ENCODE results near the gene HOOK2.

The HOOK2 gene

GRCh38 chr19:12804051-12804450, 28.7 kb upstream of the HOOK2 start:
- TF ChIP-seq, protein P1, sequence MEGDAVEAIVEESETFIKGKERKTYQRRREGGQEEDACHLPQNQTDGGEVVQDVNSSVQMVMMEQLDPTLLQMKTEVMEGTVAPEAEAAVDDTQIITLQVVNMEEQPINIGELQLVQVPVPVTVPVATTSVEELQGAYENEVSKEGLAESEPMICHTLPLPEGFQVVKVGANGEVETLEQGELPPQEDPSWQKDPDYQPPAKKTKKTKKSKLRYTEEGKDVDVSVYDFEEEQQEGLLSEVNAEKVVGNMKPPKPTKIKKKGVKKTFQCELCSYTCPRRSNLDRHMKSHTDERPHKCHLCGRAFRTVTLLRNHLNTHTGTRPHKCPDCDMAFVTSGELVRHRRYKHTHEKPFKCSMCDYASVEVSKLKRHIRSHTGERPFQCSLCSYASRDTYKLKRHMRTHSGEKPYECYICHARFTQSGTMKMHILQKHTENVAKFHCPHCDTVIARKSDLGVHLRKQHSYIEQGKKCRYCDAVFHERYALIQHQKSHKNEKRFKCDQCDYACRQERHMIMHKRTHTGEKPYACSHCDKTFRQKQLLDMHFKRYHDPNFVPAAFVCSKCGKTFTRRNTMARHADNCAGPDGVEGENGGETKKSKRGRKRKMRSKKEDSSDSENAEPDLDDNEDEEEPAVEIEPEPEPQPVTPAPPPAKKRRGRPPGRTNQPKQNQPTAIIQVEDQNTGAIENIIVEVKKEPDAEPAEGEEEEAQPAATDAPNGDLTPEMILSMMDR (IDR thresholded peaks at IDR 0.05; ENCODE audit: low read depth, low read length): no peak
- DNase-seq (ENCODE audit: low read depth, low spot score): no peak
- no peak overlapping the region for H3K4me3 ChIP-seq (ENCODE audit: low read depth, low read length)
- in situ Hi-C loops (cut with HindIII; ENCODE audit: low sequenced_read_pairs): no loop called here

DNA sequence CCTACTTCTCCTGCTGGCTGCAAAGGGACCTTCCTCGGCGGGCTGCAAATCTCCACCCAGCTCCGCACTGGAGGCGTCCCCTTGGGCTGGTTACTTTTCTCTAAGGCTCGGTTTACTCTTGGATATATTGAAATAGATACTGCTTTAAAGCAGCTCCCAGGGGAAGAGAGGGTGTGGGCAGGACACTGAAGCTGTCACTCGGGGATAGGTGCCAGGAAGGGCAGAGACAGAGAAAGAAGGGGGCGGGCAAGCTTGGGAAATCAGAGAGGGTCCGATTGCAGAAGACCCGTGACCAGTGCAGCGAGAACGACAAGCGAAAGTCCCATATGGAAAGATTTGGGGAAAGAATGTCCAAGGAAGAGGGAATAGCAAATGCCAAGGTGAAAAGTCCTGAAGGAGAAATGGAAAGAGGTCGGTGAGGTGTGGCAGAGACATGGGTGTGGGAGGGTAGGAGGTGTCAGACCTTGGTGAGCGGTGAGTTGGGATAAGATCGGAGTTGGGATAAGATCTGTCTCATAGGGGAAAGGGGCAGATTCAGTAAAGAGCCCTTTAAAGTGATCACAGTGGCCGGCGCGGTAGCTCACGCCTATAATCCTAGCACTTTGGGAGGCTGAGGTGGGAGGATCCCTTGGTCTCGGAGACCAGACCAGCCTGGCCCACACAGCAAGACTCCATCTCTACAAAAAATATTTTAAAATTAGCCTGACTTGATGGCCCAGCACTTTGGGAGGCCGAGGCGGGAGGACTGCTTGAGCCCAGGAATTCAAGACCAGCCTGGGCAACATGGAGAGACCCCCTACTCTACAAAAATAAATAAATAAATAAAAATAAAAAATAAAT, 27.1 kb upstream of the HOOK2 start:
- no peak for DNase-seq (ENCODE audit: low read depth, low spot score)
- H3K4me3 ChIP-seq (ENCODE audit: low read depth, low read length): peak overlapping the region; percentile 87
- TF ChIP-seq, protein P1 (IDR thresholded peaks at IDR 0.05; ENCODE audit: low read depth, low read length): no peak
- in situ Hi-C loops (cut with HindIII; ENCODE audit: low sequenced_read_pairs): no loop called here

DNA sequence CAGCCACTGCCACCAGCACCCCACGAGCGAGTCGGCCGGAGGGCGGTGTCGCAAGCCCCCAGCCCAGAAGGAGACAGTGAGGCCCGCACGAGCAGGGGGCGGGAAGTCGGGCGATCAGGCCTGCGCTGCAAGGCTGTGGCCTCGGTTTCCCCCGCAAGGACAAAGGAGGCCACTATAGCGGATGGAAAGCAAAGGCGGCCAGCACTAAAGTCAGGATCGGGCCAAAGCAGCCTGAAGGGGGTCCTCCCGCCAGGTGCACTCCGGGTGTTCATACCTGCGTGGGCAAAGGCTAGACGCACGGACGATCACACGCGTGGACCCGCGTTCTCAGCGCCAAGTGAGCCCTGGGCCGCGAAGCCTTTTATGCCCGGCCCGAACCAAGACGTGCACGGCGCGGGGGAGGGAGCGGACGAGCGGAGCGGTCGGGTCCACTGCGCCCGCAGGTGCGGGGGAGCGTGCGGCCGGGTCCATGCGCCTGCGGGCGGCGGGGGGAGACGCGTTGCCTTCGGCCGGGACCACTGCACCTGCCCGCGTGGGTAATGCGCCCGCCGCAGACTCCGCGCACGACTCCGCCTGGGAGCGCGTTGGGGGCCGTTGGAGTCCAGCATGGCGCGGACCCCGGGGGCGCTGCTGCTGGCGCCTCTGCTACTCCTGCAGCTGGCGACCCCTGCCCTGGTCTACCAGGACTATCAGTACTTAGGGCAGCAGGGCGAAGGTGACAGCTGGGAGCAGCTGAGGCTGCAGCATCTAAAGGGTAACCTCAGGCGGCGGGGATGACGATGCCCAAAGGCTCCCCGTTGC, 26.3 kb upstream of the HOOK2 start, which contains the start of the genes PRDX2 and THSD8:
PRDX2 (minus strand) TSS at position 335 of the 801 bp plus-strand sequence. CDS start 539 bp downstream, outside the sequence.
THSD8 (plus strand) TSS at position 604 of the 801 bp plus-strand sequence; CDS start at position 607, 3 bp downstream.
- TF ChIP-seq, protein P1 (IDR thresholded peaks at IDR 0.05; ENCODE audit: low read depth, low read length): peak; percentile 6
- peak within 1 kb of the TSS; percentile 87 for H3K4me3 ChIP-seq (ENCODE audit: low read depth, low read length)
- in situ Hi-C loops (cut with HindIII; ENCODE audit: low sequenced_read_pairs): no loop called here
- DNase-seq (ENCODE audit: low read depth, low spot score): peak; percentile 71

DNA sequence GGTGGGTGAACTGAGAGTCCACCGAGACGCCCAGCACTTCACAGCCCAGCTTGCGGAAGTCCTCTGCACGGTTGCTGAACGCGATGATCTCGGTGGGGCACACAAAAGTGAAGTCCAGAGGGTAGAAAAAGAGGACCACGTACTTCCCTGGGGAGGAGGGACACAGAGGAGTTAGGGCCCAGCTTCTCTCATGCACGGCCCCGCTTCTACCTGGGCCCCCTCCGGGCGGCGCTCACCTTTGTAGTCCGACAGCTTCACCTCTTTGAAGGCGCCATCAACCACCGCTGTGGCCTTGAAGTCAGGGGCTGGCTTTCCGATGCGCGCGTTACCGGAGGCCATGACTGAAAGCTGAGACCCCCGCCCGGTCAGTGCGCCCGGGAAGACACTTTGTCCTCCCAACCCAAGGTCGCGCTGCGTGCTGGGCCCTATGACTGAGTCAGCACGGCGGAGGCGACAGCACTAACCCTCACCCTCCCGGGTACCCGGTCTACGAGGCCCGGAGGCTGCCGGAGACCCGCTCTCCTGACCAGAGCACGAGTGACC, 25.6 kb upstream of the HOOK2 start:
- DNase-seq (ENCODE audit: low read depth, low spot score): no peak
- TF ChIP-seq, protein P1 (IDR thresholded peaks at IDR 0.05; ENCODE audit: low read depth, low read length): no peak
- H3K4me3 ChIP-seq (ENCODE audit: low read depth, low read length): peak overlapping the region; percentile 87
- in situ Hi-C loops (cut with HindIII; ENCODE audit: low sequenced_read_pairs): no loop called here

- in situ Hi-C loops (cut with HindIII; ENCODE audit: low sequenced_read_pairs): no loop called here
Measured at GRCh38 chr19:12800466-12800770, 25.1 kb upstream of the HOOK2 start.

More at GRCh38 chr19:12800466-12800770, 25.1 kb upstream of the HOOK2 start:
- peak overlapping the region; percentile 87 for H3K4me3 ChIP-seq (ENCODE audit: low read depth, low read length)
- no peak for DNase-seq (ENCODE audit: low read depth, low spot score)
- TF ChIP-seq, protein P1 (IDR thresholded peaks at IDR 0.05; ENCODE audit: low read depth, low read length): no peak

Measured in astrocyte of the spinal cord (primary cell).